GM21447 (cell line): ENCODE data around the gene NOX5.

Source experiments
- ATAC-seq: cut with Tn5 transposase; IDR thresholded peaks from one replicate; pipeline ENCODE4 v1.9.1; 2021; ENCODE audit not compliant: unreplicated experiment

Gene NOX5

DNA sequence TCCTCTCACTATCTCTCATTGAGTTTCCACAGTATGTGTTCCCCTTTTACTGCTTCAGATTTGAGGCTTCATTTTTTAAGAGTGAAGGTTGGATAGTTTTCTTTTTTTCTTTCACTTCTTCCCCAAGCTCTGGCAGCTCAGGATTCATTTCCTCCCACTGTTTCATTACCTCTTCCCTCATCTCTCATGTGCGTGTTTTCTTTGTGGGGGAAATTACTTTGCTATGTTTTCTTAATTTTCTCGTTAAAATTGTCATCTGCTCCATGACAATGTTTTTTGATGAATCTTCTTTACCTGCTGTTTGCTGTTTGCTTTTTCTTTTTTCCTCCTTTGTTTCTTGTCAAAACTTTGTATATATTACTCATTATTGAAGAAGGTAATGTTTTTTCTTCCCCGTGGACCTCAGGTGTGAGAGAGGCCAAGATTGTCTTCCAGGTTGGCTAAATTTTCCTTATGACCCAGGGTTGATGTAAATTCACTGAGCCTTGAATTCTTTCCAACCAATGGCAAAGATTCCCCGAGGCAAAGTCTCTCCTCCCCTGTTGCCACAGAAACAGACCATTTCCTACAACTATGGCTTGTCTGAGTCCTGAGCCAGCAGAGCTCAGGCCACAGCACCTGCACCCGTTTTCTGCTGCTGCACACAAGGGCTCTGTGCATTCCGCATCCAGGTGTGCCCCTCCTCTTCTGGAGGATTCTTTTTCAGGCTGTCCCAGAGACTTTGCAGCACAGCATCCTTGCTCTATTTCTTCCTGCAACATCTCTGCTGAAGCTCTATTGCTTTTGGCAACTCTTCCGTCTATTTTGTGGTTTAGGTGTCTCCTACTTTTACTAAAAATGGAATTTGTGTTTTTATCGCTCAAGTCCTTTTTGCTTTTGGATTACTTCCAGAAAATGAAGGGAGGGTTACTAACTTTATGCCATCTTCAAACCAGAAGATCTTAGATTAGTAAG is 66.1 kb downstream of the NOX5 start:
- ATAC-seq: no peak

- ATAC-seq: no peak
These were observed 67.0 kb downstream of the NOX5 start for GRCh38 chr15:69081310-69082004.

- ATAC-seq: no peak
These were observed 67.6 kb downstream of the NOX5 start for GRCh38 chr15:69082021-69082502.

DNA sequence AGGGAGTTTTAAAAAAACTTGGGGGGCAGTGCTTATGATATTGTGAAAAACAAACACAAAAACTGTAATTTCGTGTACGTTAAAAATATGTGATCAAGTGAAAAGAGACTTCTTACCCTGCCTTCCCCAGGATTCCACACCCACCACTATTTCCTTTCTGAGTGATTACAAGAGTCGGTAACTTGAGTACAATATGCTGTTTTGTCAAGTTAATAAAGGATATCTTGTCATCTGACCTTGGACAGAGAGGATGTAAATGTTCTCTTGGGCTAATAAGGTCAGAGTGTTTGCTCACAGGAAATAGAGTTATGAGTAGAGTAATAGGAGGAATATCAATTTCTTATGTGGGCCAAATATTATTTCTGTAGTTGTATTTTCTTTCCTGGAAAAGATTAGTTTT is 68.1 kb downstream of the NOX5 start:
- no peak for ATAC-seq

GRCh38 chr15:69084404-69085030 is 70.0 kb downstream of the NOX5 start:
- ATAC-seq: no peak

DNA sequence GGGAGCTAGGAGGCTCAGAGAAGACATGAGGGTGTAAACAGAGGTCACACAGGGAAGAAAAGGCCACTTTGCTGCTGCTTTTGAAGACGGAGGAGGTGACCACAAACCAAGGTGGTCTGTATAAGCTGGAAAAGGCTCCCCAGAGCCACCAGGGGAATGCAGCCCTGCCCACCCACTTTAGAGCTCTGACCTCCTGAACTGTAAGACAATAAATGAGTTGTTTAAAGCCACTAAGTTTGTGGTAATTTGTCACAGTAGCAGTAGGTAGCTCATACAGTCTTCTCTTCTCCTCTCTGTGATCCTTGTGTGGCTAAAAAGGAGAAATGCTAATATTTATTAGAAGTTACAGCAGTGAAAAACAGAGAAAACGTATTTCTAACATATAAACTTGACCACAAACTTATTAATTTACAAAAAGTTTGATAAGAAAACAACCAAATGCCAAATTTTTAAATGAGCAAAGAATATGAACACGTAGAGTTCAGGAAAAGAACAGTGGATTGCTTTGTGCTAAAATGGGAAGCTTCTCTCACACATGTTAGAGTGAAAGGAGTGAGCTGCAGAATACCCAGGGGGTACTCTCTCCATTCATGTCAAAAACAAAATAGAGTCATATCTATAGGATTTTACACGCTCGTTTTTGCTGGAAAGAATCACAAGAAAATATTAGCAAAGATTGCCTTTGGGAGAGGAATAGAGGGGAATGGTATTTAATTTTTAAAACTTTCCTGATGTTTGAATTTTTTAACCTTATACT is 71.0 kb downstream of the NOX5 start:
- ATAC-seq: no peak

DNA sequence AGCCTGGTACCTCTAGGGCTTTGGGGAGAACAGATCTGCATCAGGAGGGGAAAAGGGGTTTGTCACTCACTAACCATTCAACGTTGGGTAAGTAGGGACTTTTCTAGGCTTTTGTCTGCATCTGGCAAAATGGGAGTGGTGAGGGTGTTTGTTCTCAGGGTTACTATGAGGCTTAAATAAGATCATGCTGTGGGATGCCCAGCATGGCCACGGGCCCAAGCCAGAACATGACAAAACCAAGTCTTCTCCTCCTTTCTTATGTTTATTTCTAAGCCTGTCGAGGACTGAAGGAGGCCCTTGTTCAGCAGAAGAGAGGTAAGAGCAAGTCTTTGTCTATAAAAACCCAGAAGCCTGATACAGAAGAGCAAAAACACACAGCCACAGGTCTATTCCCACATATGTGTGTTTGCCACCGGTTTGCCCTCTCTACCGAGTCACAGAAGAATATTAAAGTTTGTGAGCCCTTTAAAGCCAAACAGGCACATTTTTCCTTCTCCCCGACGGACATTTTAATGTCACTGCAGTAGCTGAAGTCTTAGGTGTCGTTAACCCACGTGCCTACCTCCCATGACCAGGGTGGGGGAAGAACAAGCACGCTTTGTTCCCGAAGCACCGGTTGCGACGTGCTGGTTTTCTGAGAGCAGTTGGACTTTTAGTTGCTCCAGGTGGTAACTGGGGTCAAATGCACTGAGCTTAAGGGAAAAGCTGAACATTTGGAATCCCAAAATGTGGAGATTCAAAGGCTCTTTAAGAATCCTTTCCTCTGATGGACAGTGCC is 72.1 kb downstream of the NOX5 start:
- ATAC-seq: no peak

DNA sequence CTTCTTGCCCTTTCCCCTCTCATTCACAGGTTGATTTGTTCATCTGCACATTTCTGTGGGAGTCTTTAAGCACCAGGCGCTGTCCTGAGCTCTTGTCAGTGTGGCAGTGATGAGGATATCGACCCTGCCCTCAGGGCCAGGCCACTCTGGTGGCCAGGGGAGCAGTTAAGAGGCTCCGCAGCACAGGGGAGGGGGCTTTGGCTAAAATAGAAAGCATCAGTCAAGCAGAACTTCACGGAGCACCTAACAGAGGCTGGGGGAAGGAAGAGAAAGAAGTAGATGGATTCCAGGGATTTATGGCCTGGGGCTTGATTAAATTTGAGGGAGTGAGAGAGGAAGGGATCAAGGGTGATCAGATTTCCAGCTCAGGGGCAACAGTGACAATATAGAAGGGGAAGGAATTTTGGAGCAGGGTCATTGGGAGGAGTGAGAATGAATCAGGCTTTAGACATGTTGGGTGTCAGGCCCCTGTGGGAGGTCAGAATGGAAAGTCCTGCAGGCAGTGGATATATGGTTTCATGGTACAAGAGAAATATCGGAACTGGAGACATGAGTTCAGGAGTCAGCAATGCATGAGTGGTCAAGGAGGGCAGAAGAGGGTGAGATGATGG is 73.0 kb downstream of the NOX5 start:
- no peak for ATAC-seq

DNA sequence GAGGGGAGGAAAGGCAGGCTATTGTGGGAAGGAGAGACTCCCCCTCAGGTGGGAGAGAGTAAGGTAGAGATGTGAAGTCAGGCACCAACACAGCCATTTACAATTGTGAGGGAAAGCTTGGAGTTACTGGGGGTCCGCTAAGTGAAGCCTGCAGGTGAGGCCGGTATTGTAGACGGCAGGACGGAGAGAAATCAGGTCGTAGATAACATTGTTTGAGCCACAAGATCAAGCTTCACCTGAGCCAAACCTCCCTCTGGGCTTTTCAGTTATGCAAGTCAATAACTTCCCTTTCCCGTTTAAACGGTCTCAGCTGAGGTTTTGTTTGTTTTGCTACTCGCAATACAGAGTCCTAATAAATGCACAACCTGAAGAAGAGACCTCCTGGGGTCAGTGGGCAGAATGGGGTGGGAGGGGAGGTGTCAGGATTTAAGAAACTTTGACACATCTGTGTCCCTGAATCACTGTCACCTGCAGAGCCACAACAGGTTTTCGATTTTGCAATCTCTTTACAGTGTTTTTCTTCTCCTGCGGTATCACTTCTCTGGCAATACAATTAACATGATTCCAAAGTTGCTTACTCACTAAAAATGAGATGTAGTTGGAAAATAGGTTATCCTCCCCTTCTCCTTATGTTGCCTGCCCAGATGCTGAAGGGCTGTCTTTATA is 73.9 kb downstream of the NOX5 start:
- ATAC-seq: no peak

DNA sequence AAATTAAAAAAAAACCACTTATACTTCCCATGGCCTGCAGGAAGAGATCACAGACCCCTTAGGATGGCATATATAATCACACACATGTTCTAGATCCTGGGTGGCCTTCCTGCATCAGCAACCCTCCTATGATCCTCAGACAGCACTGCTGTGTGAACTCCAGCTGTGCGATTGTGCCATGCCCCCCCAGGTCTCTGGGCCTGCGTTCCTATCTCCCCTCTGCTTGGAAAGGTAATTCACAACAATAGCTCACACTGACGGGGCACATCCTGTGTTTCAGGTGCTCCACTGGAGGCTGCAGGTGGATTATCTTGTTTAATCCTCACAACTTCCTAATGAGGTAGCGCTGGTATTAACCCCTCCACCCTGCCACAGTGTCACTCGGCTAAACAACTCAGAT is 74.8 kb downstream of the NOX5 start:
- ATAC-seq: no peak

- ATAC-seq: no peak
These were observed 75.9 kb downstream of the NOX5 start for GRCh38 chr15:69090197-69090948.

DNA sequence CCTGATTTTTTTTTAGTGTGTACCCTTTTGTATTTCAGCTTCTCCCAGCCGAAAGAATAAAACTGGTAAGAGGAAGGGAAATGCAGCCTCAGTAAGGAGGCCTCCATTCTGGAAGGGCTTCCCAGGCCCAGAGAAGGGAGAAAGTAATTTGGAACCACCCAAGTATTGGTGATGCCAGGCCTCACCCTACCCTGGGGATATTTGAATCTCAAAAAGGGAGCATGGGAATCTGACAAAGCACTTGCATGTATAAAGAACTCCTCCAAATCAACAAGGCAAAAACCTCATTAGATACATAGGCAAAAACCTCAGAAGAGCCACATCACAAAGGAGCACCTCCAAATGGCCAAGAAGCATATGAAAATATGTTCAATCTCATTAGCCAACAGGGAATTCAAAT is 77.2 kb downstream of the NOX5 start:
- no peak for ATAC-seq

- ATAC-seq: no peak
These were observed 77.7 kb downstream of the NOX5 start for GRCh38 chr15:69092159-69092558.

DNA sequence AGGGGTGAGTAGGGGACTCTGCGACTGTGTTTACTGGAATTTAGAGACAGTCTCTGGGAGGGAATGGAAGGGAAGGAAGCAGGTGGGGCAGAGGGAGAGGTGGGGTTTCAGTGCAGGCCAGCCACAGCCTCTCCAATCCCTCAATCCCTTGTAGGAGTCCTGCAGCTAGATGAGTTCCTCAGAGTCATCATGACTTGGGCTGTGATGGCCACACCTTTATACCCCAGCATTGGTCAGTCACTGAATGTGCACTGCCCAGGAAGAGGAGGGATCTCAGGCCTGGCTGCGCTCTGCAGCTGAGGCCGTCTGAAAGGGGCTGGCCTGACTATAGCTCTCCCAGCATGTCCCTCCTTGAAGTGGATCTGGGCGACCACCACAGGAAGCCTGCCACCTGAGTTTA is 78.6 kb downstream of the NOX5 start:
- ATAC-seq: no peak

DNA sequence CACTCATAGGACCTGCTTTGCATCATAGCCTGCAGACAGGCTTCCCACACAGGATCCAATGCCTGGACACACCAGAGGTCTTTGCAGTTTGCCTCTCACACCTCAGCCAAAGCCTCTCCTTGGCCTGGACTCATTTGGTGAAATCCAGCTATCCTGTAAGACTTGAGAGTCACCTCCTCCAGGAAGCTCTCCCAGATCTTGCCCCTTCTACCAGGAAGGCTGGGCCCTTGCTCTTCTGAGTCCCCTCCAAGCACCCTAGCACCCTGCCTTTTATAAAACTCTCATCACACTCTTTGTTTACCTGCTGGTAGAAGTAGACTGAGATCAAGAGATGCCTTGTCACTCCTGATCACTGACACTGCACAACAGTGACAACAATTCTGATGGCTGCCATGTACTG is 79.1 kb downstream of the NOX5 start:
- ATAC-seq: no peak

DNA sequence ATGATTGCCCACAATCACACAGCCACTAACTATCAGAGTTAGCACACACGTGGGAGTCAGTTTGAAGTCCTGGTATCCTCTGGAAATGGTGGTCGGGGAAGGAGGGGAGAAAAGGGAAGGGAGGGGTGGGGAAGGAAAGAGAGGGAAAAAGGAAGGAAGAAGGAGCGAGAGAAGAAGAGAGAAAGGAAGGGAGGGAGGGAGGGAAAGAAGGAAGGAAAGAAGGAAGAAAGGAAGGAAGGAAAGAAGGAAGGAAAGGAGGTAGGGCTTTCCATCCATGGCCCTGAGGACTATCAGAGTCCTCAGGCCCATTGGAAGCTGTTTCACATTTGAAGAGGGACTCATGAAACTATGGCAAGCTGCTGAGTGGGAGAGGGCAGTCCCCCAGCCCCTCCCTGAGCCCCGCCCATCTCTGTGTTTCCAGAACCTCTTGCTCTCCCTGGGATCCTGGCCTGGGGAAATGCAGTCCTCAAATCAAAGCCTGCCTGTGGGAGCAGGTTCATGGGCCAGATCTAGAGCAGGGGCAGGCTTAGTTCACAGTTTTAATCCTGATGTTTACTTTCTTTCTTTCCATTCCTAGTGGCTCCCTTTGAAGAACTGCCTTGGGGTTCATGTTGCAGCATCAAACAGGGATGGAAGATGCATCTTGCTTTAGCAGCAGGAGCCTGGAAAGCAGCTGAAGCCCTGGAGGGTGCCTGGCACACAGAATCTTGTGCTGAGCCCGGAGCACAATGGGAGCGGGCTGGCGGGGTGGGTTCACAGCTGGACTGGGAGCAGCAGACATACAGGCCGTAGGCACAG is 79.8 kb downstream of the NOX5 start:
- no peak for ATAC-seq

GRCh38 chr15:69095274-69095673 is 80.8 kb downstream of the NOX5 start:
- ATAC-seq: no peak

DNA sequence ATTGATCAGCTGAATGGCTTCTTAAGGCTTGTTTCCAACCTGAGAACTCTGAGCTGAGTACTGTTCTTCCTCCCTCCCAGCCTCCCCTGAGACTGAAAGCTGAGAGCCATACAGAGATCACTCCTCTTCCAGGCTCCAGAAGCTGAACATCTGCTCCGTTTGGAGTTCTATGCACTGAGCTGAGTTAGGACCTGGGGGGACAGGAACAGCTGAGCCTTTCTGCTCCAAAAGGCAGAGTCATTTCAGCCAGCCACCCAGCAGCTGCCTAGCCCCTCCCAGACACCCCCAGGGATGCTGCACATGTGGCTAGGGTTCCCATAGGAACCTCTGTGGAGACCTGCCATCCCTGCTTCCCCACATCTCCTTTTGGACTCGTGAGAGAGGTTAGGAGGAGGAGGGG is 81.7 kb downstream of the NOX5 start:
- ATAC-seq: no peak
